B cell (primary cell): ENCODE results near the gene GRN. TPM values are rescaled to one million over a fixed set of nuclear protein-coding genes. Genes with fewer than 3 reads are reported as not detected.

Experiments
- ATAC-seq: fragments of 200-7000 bp; cut with Tn5 transposase; one replicate; pipeline ENCODE4 v1.10.0; 2021; ENCODE audit warnings: low read depth, mild to moderate bottlenecking, moderate number of reproducible peaks, moderate library complexity
- CTCF ChIA-PET: fragments of 350-600 bp; sonication (Branson Sonifier 250); formaldehyde crosslinking; loops from one replicate; lab custom pipeline; 2021; ENCODE audit warnings: antibody characterized with exemption, inconsistent platforms; lab: Charles Lee
- POLR2A ChIA-PET: fragments of 350-600 bp; sonication (Branson Sonifier 250); formaldehyde crosslinking; loops from one replicate; lab custom pipeline; 2021; ENCODE audit warnings: antibody characterized with exemption; lab: Charles Lee
- DNase-seq: peaks from one replicate; pipeline ENCODE4 v3.0.0; 2013
- H2AFZ ChIP-seq: 2 replicates; pipeline ENCODE4 v1.6.1; 2012; ENCODE audit warnings: mild to moderate bottlenecking, low read depth, low read length; ENCODE audit not compliant: insufficient read depth, poor library complexity, severe bottlenecking
- H3K27ac ChIP-seq, 2 donors: 1 replicate in 1 of 2; 2 replicates in 1 of 2; pipeline ENCODE4 v1.5.1; 2012 to 2013; ENCODE audit warnings: low read length in 2 of 2, mild to moderate bottlenecking in 2 of 2, moderate library complexity in 1 of 2
- H3K27me3 ChIP-seq, 4 experiments: fragments of 200-600 bp in 1 of 4; sonication (generic) in 1 of 4; replicated peaks in 1 of 4; 1 replicate in 2 of 4; 2 replicates in 2 of 4; pipeline versions ENCODE4 v1.6.1 to v1.7.0; 2013 to 2016; ENCODE audit warnings: low read length in 3 of 4, mild to moderate bottlenecking in 2 of 4, mixed read lengths in 1 of 4, moderate library complexity in 1 of 4; ENCODE audit not compliant: insufficient read depth in 4 of 4, control insufficient read depth in 3 of 4; ENCODE audit errors: control extremely low read depth in 1 of 4
- H3K36me3 ChIP-seq, 2 experiments: replicated peaks in 1 of 2; 1 replicate in 1 of 2; 2 replicates in 1 of 2; pipeline versions ENCODE4 v1.6.1 to v1.7.1; 2013; ENCODE audit warnings: low read length in 1 of 2; ENCODE audit not compliant: insufficient read depth in 2 of 2, control insufficient read depth in 1 of 2; ENCODE audit errors: control extremely low read depth in 1 of 2, extremely low read depth in 1 of 2
- H3K4me1 ChIP-seq, 2 donors: fragments of 200-600 bp in 1 of 2; sonication (generic) in 1 of 2; 1 replicate in 1 of 2; 2 replicates in 1 of 2; pipeline versions ENCODE4 v1.5.1 to v1.6.1; 2013 to 2017; ENCODE audit warnings: low read length in 2 of 2; ENCODE audit not compliant: control insufficient read depth in 2 of 2, insufficient read depth in 2 of 2
- H3K4me2 ChIP-seq: replicated peaks from 2 replicates; pipeline ENCODE3; 2012; ENCODE audit warnings: mild to moderate bottlenecking, low read depth, low read length; ENCODE audit not compliant: poor library complexity, severe bottlenecking
- H3K4me3 ChIP-seq, 5 experiments: fragments of 200-600 bp in 1 of 5; sonication (generic) in 1 of 5; 1 replicate in 3 of 5; 2 replicates in 2 of 5; pipeline versions ENCODE4 v1.5.1 to v1.7.0; 2011 to 2016; ENCODE audit warnings: low read length in 4 of 5, mild to moderate bottlenecking in 4 of 5, low read depth in 2 of 5, control low read depth in 1 of 5, moderate library complexity in 1 of 5; ENCODE audit not compliant: insufficient read depth in 1 of 5; ENCODE audit errors: control extremely low read depth in 1 of 5, extremely low read depth in 1 of 5
- H3K79me2 ChIP-seq: fragments of 200-600 bp; sonication (generic); one replicate; pipeline ENCODE4 v1.6.0; 2016; ENCODE audit warnings: low read length; ENCODE audit not compliant: control insufficient read depth, insufficient read depth
- H3K9ac ChIP-seq: fragments of 200-600 bp; sonication (generic); 2 replicates; pipeline ENCODE4 v1.6.1; 2017; ENCODE audit warnings: mild to moderate bottlenecking, low read length, moderate library complexity
- H3K9me3 ChIP-seq, 3 donors: one replicate each; pipeline versions ENCODE4 v1.6.1 to v1.7.1; 2013; ENCODE audit warnings: low read length in 2 of 3; ENCODE audit not compliant: control insufficient read depth in 2 of 3, insufficient read depth in 1 of 3; ENCODE audit errors: control extremely low read depth in 1 of 3
- H4K20me1 ChIP-seq: 2 replicates; pipeline ENCODE4 v1.6.0; 2012; ENCODE audit warnings: mild to moderate bottlenecking, low read length; ENCODE audit not compliant: insufficient read depth, control insufficient read depth, poor library complexity, severe bottlenecking
- H3K27ac Mint-ChIP-seq: one replicate; pipeline ENCODE4 v1.8.0; 2021; ENCODE audit warnings: mixed read lengths
- H3K27me3 Mint-ChIP-seq: one replicate; pipeline ENCODE4 v1.8.0; 2021; ENCODE audit warnings: mixed read lengths
- H3K4me1 Mint-ChIP-seq: one replicate; pipeline ENCODE4 v1.8.0; 2021; ENCODE audit warnings: mixed read lengths
- H3K4me3 Mint-ChIP-seq: one replicate; pipeline ENCODE4 v1.8.0; 2021; ENCODE audit warnings: mixed read lengths
- H3K9me3 Mint-ChIP-seq: one replicate; pipeline ENCODE4 v1.8.0; 2022; ENCODE audit warnings: mixed read lengths; ENCODE audit not compliant: insufficient read depth
- CTCF ChIP-seq: fragments of 200-600 bp; IDR thresholded peaks from one replicate; pipeline ENCODE4 v1.8.0; 2022; ENCODE audit warnings: antibody characterized with exemption, mild to moderate bottlenecking
- EZH2 ChIP-seq: IDR thresholded peaks from 2 replicates; pipeline ENCODE4 v1.6.1; 2012; ENCODE audit warnings: borderline replicate concordance, low read depth, mild to moderate bottlenecking, moderate library complexity, low read length; ENCODE audit not compliant: insufficient read depth, poor library complexity, severe bottlenecking
- WGBS: methylation state at CpG from one replicate; pipeline ENCODE4 v1.1.5; 2013; ENCODE audit warnings: missing lambda C conversion rate; ENCODE audit not compliant: insufficient coverage; 5-methylcytosine and 5-hydroxymethylcytosine counted together
- intact Hi-C: fragments of 100-400 bp; cut with micrococcal nuclease; formaldehyde crosslinking; loops from one replicate; pipeline ENCODE4 v1.10.0; 2022
- polyA plus RNA-seq: library from polyadenylated mRNA; depleted of rRNA; stranded (reverse); fragments of >200 nt; gene quantifications from 2 replicates; pipeline ENCODE4 v1.2.3, GENCODE V29; 2012
- total RNA-seq, 2 donors: library from RNA; stranded (reverse); fragments of 120-200 nt in 1 of 2; gene quantifications; 1 replicate in 1 of 2; 2 replicates in 1 of 2; pipeline versions ENCODE4 v1.2.3 to v1.2.4, GENCODE V29; 2013 to 2022

GRN gene
- total and polyA plus RNA-seq, 2 donors (not counting 1 experiment from before 2014, with no cell fraction given) = 187 to 226 TPM

- CTCF ChIA-PET = interaction anchor here (1.7 kb wide), 1 partner anchor 13 kb away, joined by 4 read pairs; the partner anchor contains the start of gene FAM171A2
- H3K4me3 Mint-ChIP-seq = no peak overlapping the region
- no peak overlapping the region for H3K4me3 ChIP-seq
- POLR2A ChIA-PET = no interaction called here
- H3K4me2 ChIP-seq = no peak overlapping the region
- intact Hi-C loops = no loop called here
- H3K9ac ChIP-seq = no peak overlapping the region
- H3K4me1 ChIP-seq = no peaks in the 10 kb centered on the region
- no peaks in the 10 kb centered on the region for H3K36me3 ChIP-seq
- H3K27ac ChIP-seq = no peak overlapping the region
- peaks cover 29% of the 10 kb centered on the region for H3K27me3 Mint-ChIP-seq
- no peaks in the 10 kb centered on the region for H4K20me1 ChIP-seq
- ATAC-seq (no peak), DNase-seq (no peak)
- H3K27me3 ChIP-seq = peaks cover 0 to 20% (median 0%) of the 10 kb centered on the region in 4 experiments
- no peaks in the 10 kb centered on the region for H3K9me3 ChIP-seq
- no peaks in the 10 kb centered on the region for H3K9me3 Mint-ChIP-seq
- WGBS = 86% methylated on average over 7 of the region's 12 CpGs
- TF ChIP-seq EZH2 (no peak), CTCF (no peak)
- no peaks in the 10 kb centered on the region for H3K79me2 ChIP-seq
- peaks cover 3% of the 10 kb centered on the region for H3K4me1 Mint-ChIP-seq
- no peak overlapping the region for H3K27ac Mint-ChIP-seq
- H2AFZ ChIP-seq = no peak overlapping the region
Measured at GRCh38 chr17:44376779-44377178, 31.7 kb downstream of the GRN start.

DNA sequence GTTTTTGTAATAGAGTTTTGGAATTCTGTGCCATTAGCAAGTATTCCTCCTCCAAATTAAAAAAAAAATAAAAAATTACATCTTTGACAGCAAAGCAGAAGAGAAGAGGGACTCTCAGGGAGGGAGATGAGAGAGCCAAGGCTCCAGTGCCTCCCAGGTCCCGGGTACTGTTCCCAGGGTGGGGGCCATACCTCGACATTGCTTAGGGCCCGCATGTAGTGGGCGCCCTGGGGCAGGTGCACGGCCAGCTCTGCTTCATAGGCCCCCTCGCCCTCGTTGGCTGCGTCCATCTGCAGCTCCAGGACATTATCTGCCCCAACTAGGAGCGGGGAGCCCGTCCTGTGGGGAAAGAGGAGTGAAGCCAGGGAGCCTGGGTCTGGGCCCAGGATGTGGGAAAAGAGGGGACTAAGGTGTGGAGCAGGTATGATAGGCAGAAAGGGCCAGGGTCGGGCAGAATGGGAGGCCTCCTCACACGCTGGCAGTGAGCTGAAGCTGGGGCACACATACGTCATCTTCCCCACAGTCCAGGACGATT, 33.1 kb downstream of the GRN start:
- ATAC-seq (no peak), DNase-seq (no peak)
- H3K27me3 Mint-ChIP-seq = peaks cover 35% of the 10 kb centered on the region
- CTCF ChIA-PET = no interaction called here
- no peaks in the 10 kb centered on the region for H4K20me1 ChIP-seq
- no peaks in the 10 kb centered on the region for H3K79me2 ChIP-seq
- no peak overlapping the region for H3K4me3 ChIP-seq
- intact Hi-C loops = no loop called here
- no peak overlapping the region for H2AFZ ChIP-seq
- WGBS = 94% methylated on average over 14 of the region's 14 CpGs
- H3K4me3 Mint-ChIP-seq = no peak overlapping the region
- H3K4me2 ChIP-seq = no peak overlapping the region
- H3K4me1 ChIP-seq = no peaks in the 10 kb centered on the region
- no peak for TF ChIP-seq CTCF
- no peak for TF ChIP-seq EZH2
- no peaks in the 10 kb centered on the region for H3K36me3 ChIP-seq
- peaks cover 0 to 19% (median 0%) of the 10 kb centered on the region in 4 experiments for H3K27me3 ChIP-seq
- H3K9ac ChIP-seq = no peak overlapping the region
- H3K9me3 Mint-ChIP-seq = no peaks in the 10 kb centered on the region
- H3K9me3 ChIP-seq = no peaks in the 10 kb centered on the region
- peaks cover 3% of the 10 kb centered on the region for H3K4me1 Mint-ChIP-seq
- H3K27ac Mint-ChIP-seq = no peak overlapping the region
- H3K27ac ChIP-seq = no peak overlapping the region
- POLR2A ChIA-PET = interaction anchor here (0.6 kb wide), 1 partner anchor 1201 kb away, joined by 6 read pairs; no protein-coding TSS in a partner anchor
